GM23248 (cell line): Measurements from ENCODE around the gene CFAP65. TPM values are rescaled to one million over a fixed set of nuclear protein-coding genes. Genes with fewer than 3 reads are reported as not detected.

Source experiments
- DNase-seq: peaks from one replicate; pipeline ENCODE4 v3.0.0-alpha.2; 2015
- H2AFZ ChIP-seq: fragments of 200-600 bp; sonication (generic); 2 replicates; pipeline ENCODE4 v1.6.1; 2016; ENCODE audit warnings: antibody characterized with exemption
- H3F3A ChIP-seq: fragments of 200-600 bp; sonication (generic); 2 replicates; pipeline ENCODE4 v1.6.1; 2016; ENCODE audit warnings: mild to moderate bottlenecking, antibody characterized with exemption, mixed run types; ENCODE audit not compliant: insufficient read depth
- H3K27ac ChIP-seq: fragments of 200-600 bp; sonication (generic); 2 replicates; pipeline ENCODE4 v1.5.1; 2016; ENCODE audit warnings: mild to moderate bottlenecking
- H3K27me3 ChIP-seq: fragments of 200-600 bp; sonication (generic); replicated peaks from 2 replicates; pipeline ENCODE4 v1.6.1; 2016; ENCODE audit warnings: mild to moderate bottlenecking; ENCODE audit not compliant: insufficient read depth
- H3K36me3 ChIP-seq: fragments of 200-600 bp; sonication (generic); 2 replicates; pipeline ENCODE4 v1.6.1; 2016; ENCODE audit warnings: low read depth, mild to moderate bottlenecking
- H3K4me1 ChIP-seq: fragments of 200-600 bp; sonication (generic); 2 replicates; pipeline ENCODE4 v1.6.1; 2016; ENCODE audit warnings: mild to moderate bottlenecking; ENCODE audit not compliant: insufficient read depth
- H3K4me2 ChIP-seq: fragments of 200-600 bp; sonication (generic); one replicate; pipeline ENCODE4 v1.6.1; 2016; ENCODE audit warnings: mild to moderate bottlenecking; ENCODE audit not compliant: unreplicated experiment
- H3K4me3 ChIP-seq: fragments of 200-600 bp; sonication (generic); 2 replicates; pipeline ENCODE4 v1.5.1; 2016; ENCODE audit warnings: mild to moderate bottlenecking
- H3K79me2 ChIP-seq: fragments of 200-600 bp; sonication (generic); 2 replicates; pipeline ENCODE4 v1.6.1; 2016; ENCODE audit warnings: mild to moderate bottlenecking; ENCODE audit not compliant: insufficient read depth
- H3K9ac ChIP-seq: fragments of 200-600 bp; sonication (generic); 2 replicates; pipeline ENCODE4 v1.6.1; 2016; ENCODE audit warnings: mild to moderate bottlenecking
- H3K9me2 ChIP-seq: fragments of 200-600 bp; sonication (generic); 2 replicates; pipeline ENCODE4 v1.6.1; 2016; ENCODE audit warnings: mixed run types, mild to moderate bottlenecking, moderate library complexity; ENCODE audit not compliant: insufficient read depth
- H3K9me3 ChIP-seq: fragments of 200-600 bp; sonication (generic); one replicate; pipeline ENCODE4 v1.6.1; 2017; ENCODE audit warnings: low read depth
- H4K20me1 ChIP-seq: fragments of 200-600 bp; sonication (generic); 2 replicates; pipeline ENCODE4 v1.6.0; 2016; ENCODE audit not compliant: insufficient read depth
- EZH2 ChIP-seq: fragments of 200-600 bp; sonication (generic); IDR thresholded peaks from 2 replicates; pipeline ENCODE4 v1.6.1; 2018; ENCODE audit warnings: antibody characterized with exemption, mild to moderate bottlenecking; ENCODE audit not compliant: insufficient read depth, poor library complexity, severe bottlenecking
- EZH2phosphoT487 ChIP-seq: fragments of 200-600 bp; sonication (generic); IDR thresholded peaks from 2 replicates; pipeline ENCODE4 v1.6.1; 2018; ENCODE audit warnings: antibody characterized with exemption, moderate library complexity, mild to moderate bottlenecking, low read depth; ENCODE audit not compliant: insufficient read depth
- WGBS, 2 experiments: methylation state at CpG; one replicate each; pipeline ENCODE4 v1.1.6; 2015 to 2017; ENCODE audit warnings: low lambda C conversion rate in 2 of 2, low coverage in 1 of 2; ENCODE audit errors: missing lambda C conversion rate in 2 of 2; 5-methylcytosine and 5-hydroxymethylcytosine counted together
- in situ Hi-C: fragments of 300-500 bp; cut with MboI; formaldehyde crosslinking; loops from 2 replicates; pipeline ENCODE4 v1.15.0; 2020
- polyA plus RNA-seq: library from polyadenylated mRNA; unstranded; fragments of >200 nt; fragmentation: Nextera tagmentation; extraction: Ambion mirVana; gene quantifications from 2 replicates; pipeline ENCODE4 v1.2.1, GENCODE V29; 2016
- total RNA-seq: library from RNA; depleted of rRNA; stranded (reverse); fragments of >200 nt; shearing (Covaris generic); gene quantifications from 2 replicates; pipeline ENCODE4 v1.2.3, GENCODE V29; 2014

CFAP65 gene
- total and polyA plus RNA-seq, 2 experiments from 2014 or later, result 0.08 TPM; not detected in 1

GRCh38 chr2:219026946-219027345, 14.4 kb downstream of the CFAP65 start:
- Histone ChIP-seq H3F3A (no peaks in the 10 kb centered on the region), H3K27me3 (peaks cover 24% of the 10 kb centered on the region), H4K20me1 (no peaks in the 10 kb centered on the region), H3K9me2 (no peaks in the 10 kb centered on the region), H3K36me3 (no peaks in the 10 kb centered on the region), H3K4me3 (no peak overlapping the region), H3K9ac (no peak overlapping the region), H3K4me2 (no peak overlapping the region), H3K79me2 (no peaks in the 10 kb centered on the region), H3K27ac (no peak overlapping the region), H2AFZ (no peak overlapping the region), H3K4me1 (no peaks in the 10 kb centered on the region), H3K9me3 (no peaks in the 10 kb centered on the region)
- DNase-seq, result no peak
- TF ChIP-seq EZH2phosphoT487, result no peak
- 54 to 64% methylated on average over 7 of the region's 7 CpGs for WGBS, 2 experiments
- in situ Hi-C loops, result no loop called here

- H3K27me3 ChIP-seq, result peaks cover 24% of the 10 kb centered on the region
- no peaks in the 10 kb centered on the region for H4K20me1 ChIP-seq
- H3K9me2 ChIP-seq, result no peaks in the 10 kb centered on the region
- H3K79me2 ChIP-seq, result no peaks in the 10 kb centered on the region
- H3K4me3 ChIP-seq, result no peak overlapping the region
- in situ Hi-C loops, result no loop called here
- 58 to 64% methylated on average over 18 of the region's 18 CpGs for WGBS, 2 experiments
- H3K4me1 ChIP-seq, result no peaks in the 10 kb centered on the region
- H2AFZ ChIP-seq, result no peak overlapping the region
- no peaks in the 10 kb centered on the region for H3K36me3 ChIP-seq
- H3K27ac ChIP-seq, result no peak overlapping the region
- TF ChIP-seq EZH2phosphoT487, result no peak
- no peak for TF ChIP-seq EZH2
- peak; percentile 14 for DNase-seq
- no peaks in the 10 kb centered on the region for H3F3A ChIP-seq
- no peak overlapping the region for H3K4me2 ChIP-seq
- no peaks in the 10 kb centered on the region for H3K9me3 ChIP-seq
- H3K9ac ChIP-seq, result no peak overlapping the region
Observed at GRCh38 chr2:219025637-219026585, 15.4 kb downstream of the CFAP65 start.

- Histone ChIP-seq H3K79me2 (no peaks in the 10 kb centered on the region), H3K4me3 (no peak overlapping the region), H3K9me2 (no peaks in the 10 kb centered on the region), H3K27ac (no peak overlapping the region), H3K4me1 (no peaks in the 10 kb centered on the region), H3F3A (no peaks in the 10 kb centered on the region), H3K4me2 (no peak overlapping the region), H3K9ac (no peak overlapping the region), H3K27me3 (peaks cover 29% of the 10 kb centered on the region), H2AFZ (no peak overlapping the region), H4K20me1 (no peaks in the 10 kb centered on the region), H3K36me3 (no peaks in the 10 kb centered on the region), H3K9me3 (no peaks in the 10 kb centered on the region)
- 36 to 47% methylated on average over 11 of the region's 11 CpGs for WGBS, 2 experiments
- TF ChIP-seq EZH2phosphoT487, result no peak
- TF ChIP-seq EZH2, result no peak
- in situ Hi-C loops, result no loop called here
- no peak for DNase-seq
Observed at GRCh38 chr2:219024059-219024458, 17.3 kb downstream of the CFAP65 start.

GRCh38 chr2:219023045-219023605, 18.2 kb downstream of the CFAP65 start:
- Histone ChIP-seq H3F3A (no peaks in the 10 kb centered on the region), H3K4me1 (no peaks in the 10 kb centered on the region), H3K36me3 (no peaks in the 10 kb centered on the region), H2AFZ (no peak overlapping the region), H3K9ac (no peak overlapping the region), H4K20me1 (no peaks in the 10 kb centered on the region), H3K4me3 (no peak overlapping the region), H3K79me2 (no peaks in the 10 kb centered on the region), H3K4me2 (no peak overlapping the region), H3K27me3 (peaks cover 34% of the 10 kb centered on the region), H3K27ac (no peak overlapping the region), H3K9me2 (no peaks in the 10 kb centered on the region), H3K9me3 (no peaks in the 10 kb centered on the region)
- in situ Hi-C loops, result no loop called here
- TF ChIP-seq EZH2, result no peak
- no peak for TF ChIP-seq EZH2phosphoT487
- no peak for DNase-seq
- WGBS, 2 experiments, result 69 to 72% methylated on average over 12 of the region's 12 CpGs
